SK-N-SH treated with all-trans-retinoic acid at 6 μM for 48 hours (cell line): ENCODE data around the gene CYP2E1.
A peak's percentile ranks its signal among the peaks of the same experiment; 100 is the strongest.
"Not testable (repeated sequence)": the region's sequence is repeated elsewhere in the genome, so short reads cannot be mapped to it uniquely, and the experiment has no call there.

Experiments
- ATAC-seq: fragments of 200-7000 bp; cut with Tn5 transposase; 3 replicates; pipeline ENCODE4 v1.9.1; 2020; ENCODE audit warnings: mild to moderate bottlenecking, moderate library complexity
- ARNTL ChIP-seq: fragments of 450-650 bp; formaldehyde crosslinking; IDR thresholded peaks from 2 replicates; pipeline ENCODE4 v1.5.0; 2020; ENCODE audit warnings: low read depth, mild to moderate bottlenecking, moderate library complexity, borderline replicate concordance
- BACH2 ChIP-seq: fragments of 250-450 bp; sonication (Bioruptor Pico); IDR thresholded peaks from 2 replicates; pipeline ENCODE4 v1.9.0; 2021; ENCODE audit warnings: mild to moderate bottlenecking, borderline replicate concordance
- CSRNP3 ChIP-seq: fragments of 250-450 bp; sonication (Bioruptor Pico); IDR thresholded peaks from 2 replicates; pipeline ENCODE4 v1.5.1; 2021; ENCODE audit warnings: mild to moderate bottlenecking, moderate library complexity
- ESRRG ChIP-seq: fragments of 250-450 bp; sonication (Bioruptor Pico); IDR thresholded peaks from 2 replicates; pipeline ENCODE4 v1.6.1; 2021; ENCODE audit warnings: mild to moderate bottlenecking
- GLIS3 ChIP-seq: fragments of 250-450 bp; sonication (Bioruptor Pico); IDR thresholded peaks from 2 replicates; pipeline ENCODE4 v1.5.0; 2020; ENCODE audit warnings: mild to moderate bottlenecking, moderate library complexity
- ISL1 ChIP-seq: fragments of 250-450 bp; sonication (Bioruptor Pico); IDR thresholded peaks from 2 replicates; pipeline ENCODE4 v2.1.2; 2022; ENCODE audit warnings: mild to moderate bottlenecking, moderate library complexity
- PATZ1 ChIP-seq: fragments of 250-450 bp; sonication (Bioruptor Pico); IDR thresholded peaks from 2 replicates; pipeline ENCODE4 v1.8.0; 2020; ENCODE audit warnings: mild to moderate bottlenecking, moderate library complexity, borderline replicate concordance
- POU6F1 ChIP-seq: fragments of 250-450 bp; sonication (Bioruptor Pico); IDR thresholded peaks from 2 replicates; pipeline ENCODE4 v1.8.0; 2021; ENCODE audit warnings: low read depth, mild to moderate bottlenecking, moderate library complexity, borderline replicate concordance
- PPARA ChIP-seq: fragments of 250-450 bp; sonication (Bioruptor Pico); IDR thresholded peaks from 2 replicates; pipeline ENCODE4 v1.5.0; 2020; ENCODE audit warnings: mild to moderate bottlenecking, borderline replicate concordance
- SNAI2 ChIP-seq: fragments of 250-450 bp; sonication (Bioruptor Pico); IDR thresholded peaks from 2 replicates; pipeline ENCODE4 v1.5.0; 2020; ENCODE audit warnings: mild to moderate bottlenecking, moderate library complexity
- TCF4 ChIP-seq: fragments of 250-450 bp; sonication (Bioruptor Pico); IDR thresholded peaks from 2 replicates; pipeline ENCODE4 v1.8.0; 2021; ENCODE audit warnings: mild to moderate bottlenecking, moderate library complexity, borderline replicate concordance
- ZFP30 ChIP-seq: fragments of 450-650 bp; formaldehyde crosslinking; IDR thresholded peaks from 2 replicates; pipeline ENCODE4 v1.5.0; 2022; ENCODE audit warnings: mild to moderate bottlenecking, moderate library complexity
- ZNF565 ChIP-seq: fragments of 450-650 bp; formaldehyde crosslinking; conservative IDR thresholded peaks from 2 replicates; pipeline ENCODE4 v1.5.0; 2020; ENCODE audit warnings: low read depth, mild to moderate bottlenecking, moderate library complexity
- ZNF70 ChIP-seq: fragments of 450-650 bp; formaldehyde crosslinking; IDR thresholded peaks from 2 replicates; pipeline ENCODE4 v1.5.0; 2020; ENCODE audit warnings: mild to moderate bottlenecking, moderate library complexity
- ZNF8 ChIP-seq: fragments of 450-650 bp; formaldehyde crosslinking; IDR thresholded peaks from 2 replicates; pipeline ENCODE4 v1.5.0; 2020; ENCODE audit warnings: mild to moderate bottlenecking, moderate library complexity
- TF ChIP-seq, protein P1 (sequence below): fragments of 250-450 bp; sonication (Bioruptor Pico); IDR thresholded peaks from 2 replicates; pipeline ENCODE4 v1.5.0; 2020; ENCODE audit warnings: mild to moderate bottlenecking, moderate library complexity
- TF ChIP-seq, protein P2 (sequence below): fragments of 250-450 bp; sonication (Bioruptor Pico); IDR thresholded peaks from 2 replicates; pipeline ENCODE4 v1.5.1; 2020; ENCODE audit warnings: low read depth, mild to moderate bottlenecking, moderate library complexity

Gene CYP2E1

DNA sequence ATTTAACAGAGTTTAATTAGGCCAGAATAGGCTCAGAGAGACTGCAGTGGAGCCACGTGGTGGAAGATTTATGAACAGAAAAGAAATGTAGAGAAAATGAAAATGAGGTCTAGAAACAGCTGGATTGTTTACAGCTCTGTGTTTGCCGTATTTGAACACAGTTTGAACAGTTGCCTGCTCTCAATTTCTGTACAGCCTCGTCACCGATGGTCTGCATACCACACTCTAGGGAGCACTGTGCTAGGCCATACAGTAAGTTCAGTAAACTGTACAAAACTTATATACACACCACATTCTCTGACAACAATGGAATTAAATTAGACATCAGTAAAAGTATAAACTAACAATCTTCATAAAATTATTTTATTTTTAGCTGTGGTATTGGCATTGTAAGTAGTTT, 11.1 kb upstream of the CYP2E1 start:
- ATAC-seq, result no peak

DNA sequence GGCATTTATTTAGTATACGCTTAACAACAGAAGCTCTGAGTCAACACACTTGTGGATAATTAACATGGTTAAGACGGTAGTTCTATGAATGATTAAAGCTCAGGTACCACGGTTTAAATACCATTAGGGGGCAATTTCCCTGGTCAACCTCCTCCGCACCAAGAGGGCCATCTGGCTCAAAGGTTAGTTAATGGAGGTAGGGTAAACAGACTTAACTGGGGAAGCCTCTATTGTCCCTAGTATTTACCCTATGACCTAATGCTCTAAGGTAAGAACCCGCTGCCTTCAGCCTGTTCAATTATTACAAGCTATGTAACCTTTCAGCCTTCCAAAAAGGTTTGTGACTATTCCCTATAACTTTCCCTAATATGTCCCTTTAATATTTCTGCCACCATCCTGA, 8.6 kb upstream of the CYP2E1 start:
- ATAC-seq, result not testable (repeated sequence)

More for the DNA sequence above, 11.1 kb upstream of the CYP2E1 start:
- TF ChIP-seq ZNF8 (CRISPR knock-in tag) (no peak), SNAI2 (CRISPR knock-in tag) (no peak), ZNF565 (no peak), ISL1 (CRISPR knock-in tag) (no peak), ZFP30 (CRISPR knock-in tag) (no peak), CSRNP3 (CRISPR knock-in tag) (no peak), TCF4 (CRISPR knock-in tag) (no peak), PATZ1 (CRISPR knock-in tag) (no peak), BACH2 (CRISPR knock-in tag) (no peak)

GRCh38 chr10:133520193-133520738, 6.9 kb upstream of the CYP2E1 start:
- TF ChIP-seq ZNF565 (no peak), ISL1 (CRISPR knock-in tag) (no peak), BACH2 (CRISPR knock-in tag) (no peak), ARNTL (CRISPR knock-in tag) (no peak), GLIS3 (CRISPR knock-in tag) (no peak), PATZ1 (CRISPR knock-in tag) (no peak), PPARA (CRISPR knock-in tag) (no peak), TCF4 (CRISPR knock-in tag) (no peak), ZNF70 (no peak), ESRRG (CRISPR knock-in tag) (no peak), ZNF8 (CRISPR knock-in tag) (no peak), SNAI2 (CRISPR knock-in tag) (no peak; the same call in 1 of the 2 replicates), POU6F1 (CRISPR knock-in tag) (no peak), ZFP30 (CRISPR knock-in tag) (no peak)
- TF ChIP-seq, protein P1, sequence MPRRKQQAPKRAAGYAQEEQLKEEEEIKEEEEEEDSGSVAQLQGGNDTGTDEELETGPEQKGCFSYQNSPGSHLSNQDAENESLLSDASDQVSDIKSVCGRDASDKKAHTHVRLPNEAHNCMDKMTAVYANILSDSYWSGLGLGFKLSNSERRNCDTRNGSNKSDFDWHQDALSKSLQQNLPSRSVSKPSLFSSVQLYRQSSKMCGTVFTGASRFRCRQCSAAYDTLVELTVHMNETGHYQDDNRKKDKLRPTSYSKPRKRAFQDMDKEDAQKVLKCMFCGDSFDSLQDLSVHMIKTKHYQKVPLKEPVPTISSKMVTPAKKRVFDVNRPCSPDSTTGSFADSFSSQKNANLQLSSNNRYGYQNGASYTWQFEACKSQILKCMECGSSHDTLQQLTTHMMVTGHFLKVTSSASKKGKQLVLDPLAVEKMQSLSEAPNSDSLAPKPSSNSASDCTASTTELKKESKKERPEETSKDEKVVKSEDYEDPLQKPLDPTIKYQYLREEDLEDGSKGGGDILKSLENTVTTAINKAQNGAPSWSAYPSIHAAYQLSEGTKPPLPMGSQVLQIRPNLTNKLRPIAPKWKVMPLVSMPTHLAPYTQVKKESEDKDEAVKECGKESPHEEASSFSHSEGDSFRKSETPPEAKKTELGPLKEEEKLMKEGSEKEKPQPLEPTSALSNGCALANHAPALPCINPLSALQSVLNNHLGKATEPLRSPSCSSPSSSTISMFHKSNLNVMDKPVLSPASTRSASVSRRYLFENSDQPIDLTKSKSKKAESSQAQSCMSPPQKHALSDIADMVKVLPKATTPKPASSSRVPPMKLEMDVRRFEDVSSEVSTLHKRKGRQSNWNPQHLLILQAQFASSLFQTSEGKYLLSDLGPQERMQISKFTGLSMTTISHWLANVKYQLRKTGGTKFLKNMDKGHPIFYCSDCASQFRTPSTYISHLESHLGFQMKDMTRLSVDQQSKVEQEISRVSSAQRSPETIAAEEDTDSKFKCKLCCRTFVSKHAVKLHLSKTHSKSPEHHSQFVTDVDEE (CRISPR knock-in tag), result no peak
- TF ChIP-seq, protein P2, sequence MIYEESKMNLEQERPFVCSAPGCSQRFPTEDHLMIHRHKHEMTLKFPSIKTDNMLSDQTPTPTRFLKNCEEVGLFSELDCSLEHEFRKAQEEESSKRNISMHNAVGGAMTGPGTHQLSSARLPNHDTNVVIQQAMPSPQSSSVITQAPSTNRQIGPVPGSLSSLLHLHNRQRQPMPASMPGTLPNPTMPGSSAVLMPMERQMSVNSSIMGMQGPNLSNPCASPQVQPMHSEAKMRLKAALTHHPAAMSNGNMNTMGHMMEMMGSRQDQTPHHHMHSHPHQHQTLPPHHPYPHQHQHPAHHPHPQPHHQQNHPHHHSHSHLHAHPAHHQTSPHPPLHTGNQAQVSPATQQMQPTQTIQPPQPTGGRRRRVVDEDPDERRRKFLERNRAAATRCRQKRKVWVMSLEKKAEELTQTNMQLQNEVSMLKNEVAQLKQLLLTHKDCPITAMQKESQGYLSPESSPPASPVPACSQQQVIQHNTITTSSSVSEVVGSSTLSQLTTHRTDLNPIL, result no peak
- peak; percentile 100 for ATAC-seq
